HEK293 (cell line): ENCODE measurements around the gene PFAS.

Source experiments
- EGR2 ChIP-seq: fragments of 450-650 bp; formaldehyde crosslinking; IDR thresholded peaks from 2 replicates; pipeline ENCODE4 v1.5.1; 2016; ENCODE audit warnings: low read depth, missing biosample characterization, missing genetic modification characterization
- HOXA7 ChIP-seq: sonication (generic); formaldehyde crosslinking; IDR thresholded peaks from 2 replicates; pipeline ENCODE4 v1.8.1; 2022; ENCODE audit warnings: missing genetic modification reagents, borderline replicate concordance
- HOXD13 ChIP-seq: sonication (generic); formaldehyde crosslinking; IDR thresholded peaks from 2 replicates; pipeline ENCODE4 v1.8.0; 2022; ENCODE audit warnings: missing genetic modification reagents, borderline replicate concordance
- IKZF3 ChIP-seq: fragments of 450-650 bp; IDR thresholded peaks from 2 replicates; pipeline ENCODE4 v1.5.0; 2018; ENCODE audit warnings: missing biosample characterization, mild to moderate bottlenecking, missing genetic modification characterization, moderate library complexity
- KLF7 ChIP-seq: fragments of 450-650 bp; formaldehyde crosslinking; IDR thresholded peaks from 2 replicates; pipeline ENCODE4 v1.5.1; 2016; ENCODE audit warnings: missing biosample characterization, missing genetic modification characterization, borderline replicate concordance
- OSR2 ChIP-seq: fragments of 450-650 bp; formaldehyde crosslinking; IDR thresholded peaks from 2 replicates; pipeline ENCODE4 v1.5.1; 2016; ENCODE audit warnings: missing biosample characterization, missing genetic modification characterization
- SCRT1 ChIP-seq: fragments of 450-650 bp; formaldehyde crosslinking; IDR thresholded peaks from 2 replicates; pipeline ENCODE4 v1.5.1; 2016; ENCODE audit warnings: missing biosample characterization, missing genetic modification characterization, borderline replicate concordance
- TRIM28 ChIP-seq: IDR thresholded peaks from 2 replicates; pipeline ENCODE4 v1.6.1; 2011; ENCODE audit warnings: low read length, control low read depth, borderline replicate concordance
- WT1 ChIP-seq: fragments of 450-650 bp; formaldehyde crosslinking; IDR thresholded peaks from 2 replicates; pipeline ENCODE4 v1.5.1; 2016; ENCODE audit warnings: missing biosample characterization, missing genetic modification characterization
- ZEB2 ChIP-seq: fragments of 450-650 bp; formaldehyde crosslinking; IDR thresholded peaks from 2 replicates; pipeline ENCODE4 v1.5.1; 2016; ENCODE audit warnings: missing biosample characterization, missing genetic modification characterization
- ZFP37 ChIP-seq: fragments of 450-650 bp; formaldehyde crosslinking; IDR thresholded peaks from 2 replicates; pipeline ENCODE4 v1.5.1; 2016; ENCODE audit warnings: missing biosample characterization, missing genetic modification characterization
- ZNF10 ChIP-seq: fragments of 450-650 bp; formaldehyde crosslinking; IDR thresholded peaks from 2 replicates; pipeline ENCODE4 v1.5.1; 2017; ENCODE audit warnings: missing biosample characterization, missing genetic modification characterization
- ZNF121 ChIP-seq: fragments of 450-650 bp; formaldehyde crosslinking; IDR thresholded peaks from 2 replicates; pipeline ENCODE4 v1.5.1; 2016; ENCODE audit warnings: missing biosample characterization, missing genetic modification characterization
- ZNF184 ChIP-seq: fragments of 450-650 bp; IDR thresholded peaks from 2 replicates; pipeline ENCODE4 v1.5.1; 2018; ENCODE audit warnings: missing biosample characterization, mild to moderate bottlenecking, missing genetic modification characterization
- ZNF211 ChIP-seq: fragments of 450-650 bp; formaldehyde crosslinking; IDR thresholded peaks from 2 replicates; pipeline ENCODE4 v1.5.1; 2016; ENCODE audit warnings: low read depth, missing biosample characterization, missing genetic modification characterization
- ZNF23 ChIP-seq: fragments of 450-650 bp; formaldehyde crosslinking; IDR thresholded peaks from 2 replicates; pipeline ENCODE4 v1.5.1; 2016; ENCODE audit warnings: missing biosample characterization, missing genetic modification characterization, borderline replicate concordance
- ZNF248 ChIP-seq: fragments of 450-650 bp; formaldehyde crosslinking; IDR thresholded peaks from 2 replicates; pipeline ENCODE4 v1.5.1; 2017; ENCODE audit warnings: missing biosample characterization, missing genetic modification characterization
- ZNF37A ChIP-seq: fragments of 450-650 bp; IDR thresholded peaks from 2 replicates; pipeline ENCODE4 v1.5.1; 2018; ENCODE audit warnings: missing biosample characterization, missing genetic modification characterization
- ZNF488 ChIP-seq: fragments of 450-650 bp; formaldehyde crosslinking; IDR thresholded peaks from 2 replicates; pipeline ENCODE4 v1.5.1; 2016; ENCODE audit warnings: missing biosample characterization, missing genetic modification characterization
- ZNF521 ChIP-seq: fragments of 450-650 bp; formaldehyde crosslinking; IDR thresholded peaks from 2 replicates; pipeline ENCODE4 v1.5.1; 2017; ENCODE audit warnings: missing biosample characterization, mild to moderate bottlenecking, missing genetic modification characterization
- ZNF529 ChIP-seq: fragments of 450-650 bp; formaldehyde crosslinking; IDR thresholded peaks from 2 replicates; pipeline ENCODE4 v1.5.1; 2017; ENCODE audit warnings: missing genetic modification characterization, missing biosample characterization; ENCODE audit not compliant: insufficient replicate concordance
- ZNF555 ChIP-seq: fragments of 450-650 bp; formaldehyde crosslinking; conservative IDR thresholded peaks from 2 replicates; pipeline ENCODE4 v1.5.1; 2017; ENCODE audit warnings: missing biosample characterization, mild to moderate bottlenecking, missing genetic modification characterization, inconsistent platforms
- ZNF561 ChIP-seq: fragments of 450-650 bp; IDR thresholded peaks from 2 replicates; pipeline ENCODE4 v1.5.1; 2018; ENCODE audit warnings: missing biosample characterization, missing genetic modification characterization, borderline replicate concordance
- ZNF580 ChIP-seq: fragments of 450-650 bp; formaldehyde crosslinking; IDR thresholded peaks from 2 replicates; pipeline ENCODE4 v1.5.1; 2016; ENCODE audit warnings: missing biosample characterization, missing genetic modification characterization
- ZNF600 ChIP-seq: fragments of 450-650 bp; formaldehyde crosslinking; IDR thresholded peaks from 2 replicates; pipeline ENCODE4 v1.5.1; 2016; ENCODE audit warnings: missing biosample characterization, missing genetic modification characterization
- ZNF623 ChIP-seq: fragments of 450-650 bp; formaldehyde crosslinking; IDR thresholded peaks from 2 replicates; pipeline ENCODE4 v1.5.1; 2016; ENCODE audit warnings: missing biosample characterization, missing genetic modification characterization
- ZNF626 ChIP-seq: fragments of 450-650 bp; sonication (Bioruptor Pico); formaldehyde crosslinking; IDR thresholded peaks from 2 replicates; pipeline ENCODE4 v1.5.1; 2018; ENCODE audit warnings: missing biosample characterization, missing genetic modification characterization, inconsistent platforms
- ZNF670 ChIP-seq: fragments of 450-650 bp; formaldehyde crosslinking; IDR thresholded peaks from 2 replicates; pipeline ENCODE4 v1.5.1; 2016; ENCODE audit warnings: missing biosample characterization, missing genetic modification characterization, low read depth
- ZNF677 ChIP-seq: fragments of 450-650 bp; IDR thresholded peaks from 2 replicates; pipeline ENCODE4 v1.5.0; 2018; ENCODE audit warnings: missing biosample characterization, mild to moderate bottlenecking, missing genetic modification characterization, moderate library complexity
- ZNF692 ChIP-seq: fragments of 450-650 bp; formaldehyde crosslinking; IDR thresholded peaks from 2 replicates; pipeline ENCODE4 v1.5.1; 2016; ENCODE audit warnings: missing biosample characterization, missing genetic modification characterization
- TF ChIP-seq, protein P1 (sequence below): fragments of 450-650 bp; formaldehyde crosslinking; IDR thresholded peaks from 2 replicates; pipeline ENCODE4 v1.5.1; 2016; ENCODE audit warnings: missing biosample characterization, missing genetic modification characterization, borderline replicate concordance
- TF ChIP-seq, protein P2 (sequence below): fragments of 450-650 bp; formaldehyde crosslinking; IDR thresholded peaks from 2 replicates; pipeline ENCODE4 v1.5.1; 2017; ENCODE audit warnings: missing biosample characterization, missing genetic modification characterization

PFAS gene

DNA sequence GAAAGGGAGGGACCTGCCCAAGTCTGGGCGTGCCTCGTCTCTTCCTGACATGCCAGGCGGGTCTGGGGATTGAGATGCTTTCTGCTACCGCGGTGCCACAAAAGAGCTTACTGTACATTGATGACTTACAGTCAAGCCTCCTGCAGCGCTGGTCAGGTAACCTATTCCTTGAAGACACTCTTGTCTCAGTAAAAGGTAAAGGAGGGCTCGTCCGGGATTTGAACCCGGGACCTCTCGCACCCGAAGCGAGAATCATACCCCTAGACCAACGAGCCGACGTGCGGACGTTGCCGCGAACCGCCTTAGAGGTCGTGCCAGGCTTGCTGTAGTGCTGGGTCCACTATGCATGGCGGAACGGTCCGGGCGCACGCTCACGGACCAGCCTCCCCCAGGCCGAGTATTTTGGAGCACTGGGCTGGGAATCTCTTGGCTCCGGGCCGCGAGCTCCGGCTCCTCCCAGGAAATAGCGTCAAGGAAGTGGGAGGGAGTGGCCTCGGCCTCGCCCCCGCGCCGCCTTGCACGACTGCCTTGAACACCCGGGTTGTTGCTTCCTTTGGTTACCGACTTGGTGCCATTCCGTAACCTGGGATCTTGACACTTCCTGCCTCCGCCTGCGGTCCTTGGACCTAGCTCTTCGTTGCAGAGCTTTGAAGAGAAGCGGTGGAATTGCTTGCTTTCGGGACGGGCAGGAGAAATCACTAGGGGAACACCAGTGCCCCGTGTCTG is 26.3 kb upstream of the PFAS start (continued):
- TF ChIP-seq ZNF555 (tag by site-specific recombination) (no peak), ZNF121 (tag by site-specific recombination) (no peak), HOXD13 (peak; percentile 45; the same call in 1 of the 2 replicates), ZNF23 (tag by site-specific recombination) (no peak), EGR2 (tag by site-specific recombination) (peak; percentile 81), ZNF580 (tag by site-specific recombination) (peak; percentile 91), TRIM28 (peak; percentile 6; the same call in 1 of the 2 replicates), ZNF248 (tag by site-specific recombination) (no peak), KLF7 (tag by site-specific recombination) (peak; percentile 73; the same call in 1 of the 2 replicates), ZNF211 (tag by site-specific recombination) (no peak), ZNF626 (tag by site-specific recombination) (no peak), ZNF37A (tag by site-specific recombination) (0 out of 2 replicates have a peak, but pooled peaks have one; percentile 41), ZNF184 (tag by site-specific recombination) (peak; percentile 72; the same call in 1 of the 2 replicates), ZNF692 (peak; percentile 97), WT1 (tag by site-specific recombination) (peak; percentile 52), ZNF600 (peak; percentile 95), HOXA7 (CRISPR knock-in tag) (no peak), OSR2 (tag by site-specific recombination) (peak; percentile 57), ZNF623 (tag by site-specific recombination) (peak; percentile 26; the same call in 1 of the 2 replicates), ZNF677 (tag by site-specific recombination) (peak; percentile 44; the same call in 1 of the 2 replicates), ZNF529 (tag by site-specific recombination) (no peak), ZNF521 (tag by site-specific recombination) (no peak), ZFP37 (tag by site-specific recombination) (peak; percentile 43; the same call in 1 of the 2 replicates), ZNF670 (tag by site-specific recombination) (no peak), ZNF10 (tag by site-specific recombination) (no peak), ZNF488 (tag by site-specific recombination) (no peak), ZEB2 (tag by site-specific recombination) (peak; percentile 98), ZNF561 (peak; percentile 94), SCRT1 (tag by site-specific recombination) (no peak), IKZF3 (tag by site-specific recombination) (peak; percentile 94)
- TF ChIP-seq, protein P1, sequence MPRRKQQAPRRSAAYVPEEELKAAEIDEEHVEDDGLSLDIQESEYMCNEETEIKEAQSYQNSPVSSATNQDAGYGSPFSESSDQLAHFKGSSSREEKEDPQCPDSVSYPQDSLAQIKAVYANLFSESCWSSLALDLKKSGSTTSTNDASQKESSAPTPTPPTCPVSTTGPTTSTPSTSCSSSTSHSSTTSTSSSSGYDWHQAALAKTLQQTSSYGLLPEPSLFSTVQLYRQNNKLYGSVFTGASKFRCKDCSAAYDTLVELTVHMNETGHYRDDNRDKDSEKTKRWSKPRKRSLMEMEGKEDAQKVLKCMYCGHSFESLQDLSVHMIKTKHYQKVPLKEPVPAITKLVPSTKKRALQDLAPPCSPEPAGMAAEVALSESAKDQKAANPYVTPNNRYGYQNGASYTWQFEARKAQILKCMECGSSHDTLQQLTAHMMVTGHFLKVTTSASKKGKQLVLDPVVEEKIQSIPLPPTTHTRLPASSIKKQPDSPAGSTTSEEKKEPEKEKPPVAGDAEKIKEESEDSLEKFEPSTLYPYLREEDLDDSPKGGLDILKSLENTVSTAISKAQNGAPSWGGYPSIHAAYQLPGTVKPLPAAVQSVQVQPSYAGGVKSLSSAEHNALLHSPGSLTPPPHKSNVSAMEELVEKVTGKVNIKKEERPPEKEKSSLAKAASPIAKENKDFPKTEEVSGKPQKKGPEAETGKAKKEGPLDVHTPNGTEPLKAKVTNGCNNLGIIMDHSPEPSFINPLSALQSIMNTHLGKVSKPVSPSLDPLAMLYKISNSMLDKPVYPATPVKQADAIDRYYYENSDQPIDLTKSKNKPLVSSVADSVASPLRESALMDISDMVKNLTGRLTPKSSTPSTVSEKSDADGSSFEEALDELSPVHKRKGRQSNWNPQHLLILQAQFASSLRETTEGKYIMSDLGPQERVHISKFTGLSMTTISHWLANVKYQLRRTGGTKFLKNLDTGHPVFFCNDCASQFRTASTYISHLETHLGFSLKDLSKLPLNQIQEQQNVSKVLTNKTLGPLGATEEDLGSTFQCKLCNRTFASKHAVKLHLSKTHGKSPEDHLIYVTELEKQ (tag by site-specific recombination): no peak
- TF ChIP-seq, protein P2, sequence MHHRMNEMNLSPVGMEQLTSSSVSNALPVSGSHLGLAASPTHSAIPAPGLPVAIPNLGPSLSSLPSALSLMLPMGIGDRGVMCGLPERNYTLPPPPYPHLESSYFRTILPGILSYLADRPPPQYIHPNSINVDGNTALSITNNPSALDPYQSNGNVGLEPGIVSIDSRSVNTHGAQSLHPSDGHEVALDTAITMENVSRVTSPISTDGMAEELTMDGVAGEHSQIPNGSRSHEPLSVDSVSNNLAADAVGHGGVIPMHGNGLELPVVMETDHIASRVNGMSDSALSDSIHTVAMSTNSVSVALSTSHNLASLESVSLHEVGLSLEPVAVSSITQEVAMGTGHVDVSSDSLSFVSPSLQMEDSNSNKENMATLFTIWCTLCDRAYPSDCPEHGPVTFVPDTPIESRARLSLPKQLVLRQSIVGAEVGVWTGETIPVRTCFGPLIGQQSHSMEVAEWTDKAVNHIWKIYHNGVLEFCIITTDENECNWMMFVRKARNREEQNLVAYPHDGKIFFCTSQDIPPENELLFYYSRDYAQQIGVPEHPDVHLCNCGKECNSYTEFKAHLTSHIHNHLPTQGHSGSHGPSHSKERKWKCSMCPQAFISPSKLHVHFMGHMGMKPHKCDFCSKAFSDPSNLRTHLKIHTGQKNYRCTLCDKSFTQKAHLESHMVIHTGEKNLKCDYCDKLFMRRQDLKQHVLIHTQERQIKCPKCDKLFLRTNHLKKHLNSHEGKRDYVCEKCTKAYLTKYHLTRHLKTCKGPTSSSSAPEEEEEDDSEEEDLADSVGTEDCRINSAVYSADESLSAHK (tag by site-specific recombination): peak; percentile 46; the same call in 1 of the 2 replicates
